HCT116 (cell line): Measurements from ENCODE around the gene FAM120A. TPM values are rescaled to one million over a fixed set of nuclear protein-coding genes. Genes with fewer than 3 reads are reported as not detected.
A peak's percentile ranks its signal among the peaks of the same experiment; 100 is the strongest.

ENCODE experiments used
- ATAC-seq: fragments of 200-7000 bp; cut with Tn5 transposase; 2 replicates; pipeline ENCODE4 v1.9.1; 2020; ENCODE audit warnings: mild to moderate bottlenecking, moderate library complexity
- BruUV-seq: library from RNA; stranded (reverse); fragments of 400-500 nt; replicated peaks from 2 replicates; lab custom pipeline; 2021; lab: Mats Ljungman, UMichigan
- CTCF ChIA-PET: fragments of 300-600 bp; sonication (Branson Sonifier 250); formaldehyde crosslinking; loops from one replicate; lab custom pipeline; 2021; ENCODE audit warnings: antibody characterized with exemption; lab: Charles Lee
- POLR2A ChIA-PET: fragments of 300-600, 350-600 bp; sonication (Branson Sonifier 250); formaldehyde crosslinking; loops from one replicate; lab custom pipeline; 2021; ENCODE audit warnings: antibody characterized with exemption; lab: Charles Lee
- RAD21 ChIA-PET, 2 experiments: fragments of 300-600 bp; sonication (Branson Sonifier 250); formaldehyde crosslinking; loops; one replicate each; lab custom pipeline; 2023; ENCODE audit warnings: low total read pairs in 2 of 2; ENCODE audit not compliant: uncharacterized antibody in 2 of 2, unreplicated experiment in 2 of 2, low non-redundant PET in 1 of 2; lab: Charles Lee
- DNase-seq: peaks from one replicate; pipeline ENCODE4 v3.0.0-alpha.2; 2010; ENCODE audit warnings: low read depth, low spot score
- H2AFZ ChIP-seq: fragments of 200-600 bp; shearing (Covaris generic), sonication (generic); 2 replicates; pipeline ENCODE4 v1.6.1; 2017; ENCODE audit warnings: low read depth, mixed run types, mixed read lengths, antibody characterized with exemption, low read length; ENCODE audit not compliant: poor library complexity, severe bottlenecking
- H3K27ac ChIP-seq: 2 replicates; pipeline ENCODE4 v1.5.1; 2012; ENCODE audit warnings: low read depth, low read length
- H3K27me3 ChIP-seq: fragments of 200-600 bp; sonication (generic); 2 replicates; pipeline ENCODE4 v1.6.1; 2016; ENCODE audit warnings: mixed run types, low read length, mixed read lengths; ENCODE audit not compliant: insufficient read depth
- H3K36me3 ChIP-seq, 2 experiments: fragments of 200-500 bp in 1 of 2; fragments of 200-600 bp in 1 of 2; sonication (Bioruptor generic) in 1 of 2; sonication (generic) in 1 of 2; 2 replicates each; pipeline versions ENCODE4 v1.5.1 to v1.6.1; 2014 to 2016; ENCODE audit warnings: low read length in 2 of 2, inconsistent platforms in 1 of 2, mixed read lengths in 1 of 2, mixed run types in 1 of 2; ENCODE audit not compliant: insufficient read depth in 2 of 2, control insufficient read depth in 1 of 2
- H3K4me1 ChIP-seq, 2 experiments: fragments of 200-600 bp in 1 of 2; sonication (generic) in 1 of 2; 2 replicates each; pipeline versions ENCODE4 v1.5.1 to v1.6.1; 2012 to 2017; ENCODE audit warnings: low read length in 2 of 2, inconsistent platforms in 1 of 2, mild to moderate bottlenecking in 1 of 2, mixed read lengths in 1 of 2, mixed run types in 1 of 2, moderate library complexity in 1 of 2; ENCODE audit not compliant: insufficient read depth in 2 of 2, control insufficient read depth in 1 of 2
- H3K4me2 ChIP-seq: fragments of 200-600 bp; sonication (generic); 2 replicates; pipeline ENCODE4 v1.6.1; 2017; ENCODE audit warnings: mixed run types, low read length, mixed read lengths
- H3K4me3 ChIP-seq, 2 experiments: fragments of 200-600 bp in 1 of 2; sonication (generic) in 1 of 2; replicated peaks in 1 of 2; 2 replicates each; pipeline ENCODE4 v1.5.1; 2011 to 2016; ENCODE audit warnings: low read length in 2 of 2, control low read depth in 1 of 2, low read depth in 1 of 2, mild to moderate bottlenecking in 1 of 2, mixed read lengths in 1 of 2, mixed run types in 1 of 2
- H3K79me2 ChIP-seq: fragments of 200-600 bp; sonication (generic); 2 replicates; pipeline ENCODE4 v1.6.1; 2017; ENCODE audit warnings: mild to moderate bottlenecking, mixed run types, low read length, moderate library complexity, mixed read lengths; ENCODE audit not compliant: insufficient read depth
- H3K9ac ChIP-seq: fragments of 200-600 bp; sonication (generic); 2 replicates; pipeline ENCODE4 v1.6.1; 2016; ENCODE audit warnings: low read length, mixed read lengths
- H3K9me2 ChIP-seq: fragments of 200-600 bp; sonication (generic), shearing (Covaris generic); 2 replicates; pipeline ENCODE4 v1.6.1; 2017; ENCODE audit warnings: mixed run types, mild to moderate bottlenecking, moderate library complexity; ENCODE audit not compliant: insufficient read depth
- H3K9me3 ChIP-seq, 2 experiments: fragments of 200-500 bp in 1 of 2; fragments of 200-600 bp in 1 of 2; sonication (Bioruptor generic) in 1 of 2; sonication (generic) in 1 of 2; 2 replicates each; pipeline ENCODE4 v1.6.1; 2014 to 2017; ENCODE audit warnings: low read length in 2 of 2, mixed read lengths in 2 of 2, inconsistent platforms in 1 of 2, low read depth in 1 of 2, mild to moderate bottlenecking in 1 of 2, mixed run types in 1 of 2, moderate library complexity in 1 of 2; ENCODE audit not compliant: control insufficient read depth in 1 of 2, insufficient read depth in 1 of 2
- H4K20me1 ChIP-seq: fragments of 200-600 bp; sonication (generic), shearing (Covaris generic); 2 replicates; pipeline ENCODE4 v1.6.1; 2017; ENCODE audit warnings: mixed run types, mild to moderate bottlenecking, moderate library complexity; ENCODE audit not compliant: insufficient read depth
- ATF3 ChIP-seq: IDR thresholded peaks from 2 replicates; pipeline ENCODE4 v1.6.1; 2012
- CTCF ChIP-seq, 3 experiments: fragments of 200-600 bp in 1 of 3; sonication (generic) in 1 of 3; IDR thresholded peaks in 2 of 3; conservative IDR thresholded peaks in 1 of 3; 2 replicates each; pipeline ENCODE4 v1.5.1; 2012 to 2017; ENCODE audit warnings: low read depth in 2 of 3, low read length in 2 of 3, antibody characterized with exemption in 1 of 3, borderline replicate concordance in 1 of 3, control low read depth in 1 of 3, mild to moderate bottlenecking in 1 of 3, mixed read lengths in 1 of 3, mixed run types in 1 of 3, moderate library complexity in 1 of 3; ENCODE audit not compliant: insufficient read depth in 1 of 3
- EZH2phosphoT487 ChIP-seq: fragments of 200-600 bp; IDR thresholded peaks from 2 replicates; pipeline ENCODE4 v1.6.1; 2018; ENCODE audit warnings: antibody characterized with exemption, borderline replicate concordance
- RAD21 ChIP-seq: IDR thresholded peaks from 2 replicates; pipeline ENCODE4 v1.6.1; 2012; ENCODE audit warnings: low read depth, mild to moderate bottlenecking
- SIN3A ChIP-seq: IDR thresholded peaks from 2 replicates; pipeline ENCODE4 v1.6.1; 2012; ENCODE audit warnings: low read depth
- SP1 ChIP-seq: IDR thresholded peaks from 2 replicates; pipeline ENCODE4 v1.6.1; 2012; ENCODE audit warnings: low read depth
- ZFX ChIP-seq: fragments of 450-650 bp; IDR thresholded peaks from 2 replicates; pipeline ENCODE4 v1.6.1; 2017
- intact Hi-C: fragments of 100-400 bp; cut with micrococcal nuclease; formaldehyde crosslinking; loops from 2 replicates; pipeline ENCODE4 v1.10.0; 2022
- total RNA-seq: library from RNA; stranded (reverse); gene quantifications from one replicate; pipeline ENCODE4 v1.2.1, GENCODE V29; 2021; ENCODE audit not compliant: unreplicated experiment
- TF ChIP-seq, protein P1 (sequence below): IDR thresholded peaks from 2 replicates; pipeline ENCODE4 v1.6.1; 2012; ENCODE audit warnings: low read depth
- TF ChIP-seq, protein P2 (sequence below): IDR thresholded peaks from 2 replicates; pipeline ENCODE4 v1.6.1; 2012

FAM120A gene
- total RNA-seq, 1 experiment from 2014 or later = 122 TPM

GRCh38 chr9:93451849-93452709 is 594 bp downstream of the FAM120A start:
- H2AFZ ChIP-seq = no peak overlapping the region
- ChIA-PET CTCF (no interaction called here), RAD21 (no interaction called here), POLR2A (no interaction called here)
- peaks cover 8 to 20% of the 10 kb centered on the region in 2 experiments for H3K36me3 ChIP-seq
- H3K9me3 ChIP-seq = no peaks in the 10 kb centered on the region
- H3K27me3 ChIP-seq = no peaks in the 10 kb centered on the region
- H3K27ac ChIP-seq = peak overlapping the region; percentile 75
- DNase-seq (no peak), ATAC-seq (peak; percentile 35)
- H3K4me3 ChIP-seq = peak overlapping the region; percentile 74 to 84
- BruUV-seq = no TSS peak
- peak overlapping the region; percentile 87 for H3K4me2 ChIP-seq
- peaks cover 12 to 17% of the 10 kb centered on the region in 2 experiments for H3K4me1 ChIP-seq
- peaks cover 70% of the 10 kb centered on the region for H3K79me2 ChIP-seq
- TF ChIP-seq RAD21 = no peak
- no peak for TF ChIP-seq CTCF (IDR thresholded peaks at IDR 0.05 in 2 of 3, conservative IDR thresholded peaks at IDR 0.05 in 1 of 3; ENCODE audit: borderline replicate concordance in 1 of 3, insufficient read depth in 1 of 3, low read depth in 2 of 3, low read length in 2 of 3)
- TF ChIP-seq, protein P1, sequence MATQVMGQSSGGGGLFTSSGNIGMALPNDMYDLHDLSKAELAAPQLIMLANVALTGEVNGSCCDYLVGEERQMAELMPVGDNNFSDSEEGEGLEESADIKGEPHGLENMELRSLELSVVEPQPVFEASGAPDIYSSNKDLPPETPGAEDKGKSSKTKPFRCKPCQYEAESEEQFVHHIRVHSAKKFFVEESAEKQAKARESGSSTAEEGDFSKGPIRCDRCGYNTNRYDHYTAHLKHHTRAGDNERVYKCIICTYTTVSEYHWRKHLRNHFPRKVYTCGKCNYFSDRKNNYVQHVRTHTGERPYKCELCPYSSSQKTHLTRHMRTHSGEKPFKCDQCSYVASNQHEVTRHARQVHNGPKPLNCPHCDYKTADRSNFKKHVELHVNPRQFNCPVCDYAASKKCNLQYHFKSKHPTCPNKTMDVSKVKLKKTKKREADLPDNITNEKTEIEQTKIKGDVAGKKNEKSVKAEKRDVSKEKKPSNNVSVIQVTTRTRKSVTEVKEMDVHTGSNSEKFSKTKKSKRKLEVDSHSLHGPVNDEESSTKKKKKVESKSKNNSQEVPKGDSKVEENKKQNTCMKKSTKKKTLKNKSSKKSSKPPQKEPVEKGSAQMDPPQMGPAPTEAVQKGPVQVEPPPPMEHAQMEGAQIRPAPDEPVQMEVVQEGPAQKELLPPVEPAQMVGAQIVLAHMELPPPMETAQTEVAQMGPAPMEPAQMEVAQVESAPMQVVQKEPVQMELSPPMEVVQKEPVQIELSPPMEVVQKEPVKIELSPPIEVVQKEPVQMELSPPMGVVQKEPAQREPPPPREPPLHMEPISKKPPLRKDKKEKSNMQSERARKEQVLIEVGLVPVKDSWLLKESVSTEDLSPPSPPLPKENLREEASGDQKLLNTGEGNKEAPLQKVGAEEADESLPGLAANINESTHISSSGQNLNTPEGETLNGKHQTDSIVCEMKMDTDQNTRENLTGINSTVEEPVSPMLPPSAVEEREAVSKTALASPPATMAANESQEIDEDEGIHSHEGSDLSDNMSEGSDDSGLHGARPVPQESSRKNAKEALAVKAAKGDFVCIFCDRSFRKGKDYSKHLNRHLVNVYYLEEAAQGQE = no peak
- no peak for TF ChIP-seq ATF3
- TF ChIP-seq, protein P2, sequence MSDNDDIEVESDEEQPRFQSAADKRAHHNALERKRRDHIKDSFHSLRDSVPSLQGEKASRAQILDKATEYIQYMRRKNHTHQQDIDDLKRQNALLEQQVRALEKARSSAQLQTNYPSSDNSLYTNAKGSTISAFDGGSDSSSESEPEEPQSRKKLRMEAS = peak; percentile 48; the same call in 1 of the 2 replicates
- TF ChIP-seq ZFX = peak; percentile 95
- TF ChIP-seq SIN3A = peak; percentile 50; the same call in 1 of the 2 replicates
- no peak for TF ChIP-seq SP1
- TF ChIP-seq EZH2phosphoT487 = no peak
- peaks cover 6% of the 10 kb centered on the region; the same call in 1 of the 2 replicates for H4K20me1 ChIP-seq
- peak overlapping the region; percentile 92 for H3K9ac ChIP-seq
- intact Hi-C loops = loop anchor here (5.0 to 10.0 kb wide), 2 partner anchors 287 to 355 kb away; partner anchors contain the start of gene CARD19
- H3K9me2 ChIP-seq = no peaks in the 10 kb centered on the region
